SIG-M5 treated with dmso at 0.1 percent for 504 hours (cell line): Measurements from ENCODE around the gene BAHD1.
"Not testable (repeated sequence)": the region's sequence is repeated elsewhere in the genome, so short reads cannot be mapped to it uniquely, and the experiment has no call there.

Experiments
- DNase-seq: peaks from one replicate; lab custom pipeline; 2025; ENCODE audit not compliant: unreplicated experiment; lab: John Stamatoyannopoulos, UW

Gene BAHD1

GRCh38 chr15:40443255-40443654 lies 2.5 kb downstream of the BAHD1 start:
- no peak for DNase-seq

DNA sequence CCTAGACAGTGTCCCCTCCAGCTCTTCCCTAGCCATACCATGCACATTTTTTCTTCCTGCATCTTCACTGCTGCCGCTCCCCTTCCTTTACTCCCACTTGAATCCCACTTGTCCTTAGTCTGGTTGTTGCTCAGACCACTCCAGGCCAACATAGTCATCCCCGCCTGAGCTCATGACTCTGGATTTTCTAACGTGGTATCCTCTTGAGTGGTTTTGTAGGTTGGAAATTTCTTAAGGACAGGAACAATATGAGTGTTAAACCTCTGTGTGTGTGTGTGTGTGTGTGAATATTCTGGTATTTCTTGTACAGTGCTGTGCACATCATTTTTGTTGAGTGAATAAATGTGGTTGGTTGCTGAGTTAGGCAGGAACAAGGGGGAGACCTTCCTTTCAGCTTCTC lies 3.1 kb downstream of the BAHD1 start:
- DNase-seq = no peak

DNA sequence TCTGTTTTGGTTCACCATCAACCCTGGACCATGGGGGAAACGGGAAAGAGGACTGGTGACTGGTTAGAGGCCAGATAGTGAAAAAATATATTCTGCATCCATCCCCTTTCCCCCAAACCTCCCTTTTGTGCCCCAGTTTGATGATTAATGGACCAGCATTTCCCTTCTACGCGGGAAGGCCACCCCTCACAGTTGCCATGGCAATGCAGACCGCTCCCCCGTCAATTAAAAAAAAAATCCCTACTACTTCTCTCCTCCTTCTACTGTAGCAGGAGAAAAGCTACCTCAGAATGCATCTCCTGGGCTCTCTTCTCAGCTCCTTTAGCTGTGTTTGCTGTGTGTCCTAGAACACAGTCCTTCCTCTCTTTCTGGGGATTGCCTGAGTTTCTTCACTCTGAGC lies 4.0 kb downstream of the BAHD1 start:
- no peak for DNase-seq

DNA sequence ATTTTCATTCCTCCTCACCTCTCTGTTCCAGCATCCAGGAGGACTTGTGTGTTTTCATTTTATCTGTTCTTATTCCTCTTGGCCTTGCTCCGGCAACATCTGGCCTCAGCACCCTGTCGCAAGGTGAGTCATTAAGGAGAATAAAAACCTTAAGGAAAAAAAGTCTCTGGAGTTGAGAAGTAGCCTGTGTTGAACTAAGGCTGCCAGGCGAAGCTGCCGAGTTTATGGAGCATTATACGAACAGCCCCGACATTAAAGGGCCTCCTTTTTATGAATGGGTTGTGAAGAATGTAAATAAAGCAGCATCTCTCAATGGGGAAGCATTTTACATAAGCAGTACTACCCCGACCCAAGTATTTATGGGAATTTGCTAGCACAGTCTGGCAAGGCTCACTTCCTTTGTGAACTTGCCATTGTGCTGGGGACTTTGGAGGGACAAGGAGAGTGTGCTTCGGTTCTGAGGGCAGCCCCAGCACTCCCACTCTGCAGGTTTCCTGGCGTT lies 4.7 kb downstream of the BAHD1 start:
- no peak for DNase-seq

DNA sequence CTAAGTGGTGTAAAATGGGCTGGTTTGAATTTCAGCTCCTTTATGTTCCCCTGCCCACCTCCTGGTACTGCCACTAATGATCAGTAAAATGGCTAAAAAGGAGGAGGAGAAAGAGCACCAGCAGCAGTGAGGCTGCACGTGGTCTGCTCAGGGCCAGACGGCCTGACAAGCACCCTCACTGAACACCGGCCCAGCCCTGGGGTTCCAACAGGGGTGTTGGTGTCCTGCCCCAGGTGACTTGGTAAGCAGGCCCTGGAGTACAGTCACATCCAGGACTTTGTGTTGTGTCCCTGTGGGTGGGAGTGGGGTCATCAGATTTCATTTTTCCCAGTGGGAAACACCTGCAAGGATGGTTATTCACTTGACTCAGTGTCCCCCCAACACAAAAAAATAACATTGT lies 5.4 kb downstream of the BAHD1 start:
- no peak for DNase-seq

DNA sequence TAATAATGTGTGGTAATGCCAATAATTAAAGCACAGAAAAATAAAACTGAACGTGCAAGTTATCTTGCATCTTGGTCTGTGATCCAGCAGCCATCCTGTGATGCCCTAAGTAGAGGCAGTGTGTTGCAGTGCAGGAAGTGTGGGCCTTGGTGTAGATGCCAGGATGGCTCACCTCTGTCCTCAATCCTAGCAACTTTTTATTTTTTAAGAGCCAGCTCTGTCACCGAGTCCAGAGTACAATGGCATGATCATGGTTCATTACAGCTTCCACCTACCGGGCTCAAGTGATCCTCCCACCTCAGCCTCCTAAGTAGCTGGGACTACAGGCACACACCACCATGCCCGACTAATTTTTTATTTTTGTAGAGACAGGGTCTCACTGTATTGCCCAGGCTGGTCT lies 7.6 kb downstream of the BAHD1 start:
- no peak for DNase-seq

DNA sequence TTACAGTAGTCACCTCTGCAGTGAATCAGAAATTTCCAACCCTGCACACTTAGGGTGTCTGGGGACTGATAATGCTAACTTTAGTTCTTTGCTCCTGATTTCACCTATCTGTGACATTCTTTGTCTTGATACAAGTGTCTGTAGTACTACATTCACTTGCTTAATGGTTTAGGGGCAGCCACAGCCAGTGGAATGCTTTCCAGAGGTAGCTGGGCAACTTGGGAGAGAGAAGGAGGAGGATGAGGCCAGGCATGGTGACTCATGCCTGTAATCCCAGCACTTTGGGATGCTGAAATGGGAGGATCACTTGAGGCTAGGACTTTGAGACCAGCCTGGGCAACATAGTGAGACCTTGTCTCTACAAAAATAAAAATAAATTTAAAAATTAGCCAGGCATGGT lies 8.5 kb downstream of the BAHD1 start:
- no peak for DNase-seq

GRCh38 chr15:40450047-40450446 lies 9.3 kb downstream of the BAHD1 start:
- DNase-seq = no peak

GRCh38 chr15:40451527-40452158 lies 10.9 kb downstream of the BAHD1 start:
- DNase-seq = no peak

DNA sequence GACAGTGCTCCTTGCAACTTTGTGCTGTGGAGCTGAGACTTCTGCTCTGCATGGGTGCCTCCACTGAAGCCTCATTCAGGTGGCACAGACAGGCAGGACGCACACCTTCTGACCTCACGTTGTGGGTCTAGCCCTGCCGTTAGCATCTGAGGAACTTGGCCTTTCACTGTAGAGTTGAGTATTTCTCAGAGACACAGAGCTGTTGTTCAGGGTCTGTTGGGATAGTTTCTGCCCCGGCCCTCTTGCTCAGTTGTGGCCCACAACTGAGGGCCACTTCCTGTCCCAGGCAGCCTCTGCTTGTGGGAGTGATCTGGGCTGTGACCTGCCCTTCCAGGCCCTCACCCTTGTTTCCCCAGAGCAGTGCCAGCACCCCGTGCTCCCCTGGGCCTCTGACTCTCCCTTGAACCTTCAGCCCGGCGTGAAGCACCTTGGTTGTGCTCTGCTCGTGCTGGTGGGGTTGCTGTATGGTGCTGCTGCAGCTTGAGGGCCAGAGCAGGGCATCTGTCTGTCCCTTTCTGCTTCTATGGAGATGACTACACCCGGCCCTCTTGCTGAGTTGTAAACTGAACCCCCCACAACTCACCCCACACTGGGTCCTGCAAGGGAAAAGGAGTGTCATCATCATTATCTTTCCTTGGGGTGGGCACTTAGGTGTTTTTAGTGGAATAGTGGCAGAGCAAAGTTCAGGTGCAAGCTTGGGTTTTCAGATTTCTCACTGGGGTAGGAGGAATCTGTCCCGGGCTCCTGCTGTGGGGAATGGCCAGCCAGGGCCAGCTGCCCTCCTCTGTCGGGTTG lies 11.7 kb downstream of the BAHD1 start:
- DNase-seq = no peak

GRCh38 chr15:40453941-40454340 lies 13.2 kb downstream of the BAHD1 start:
- not testable (repeated sequence) for DNase-seq

GRCh38 chr15:40454904-40455391 lies 14.2 kb downstream of the BAHD1 start:
- peak; percentile 42 for DNase-seq

- DNase-seq = no peak
These were observed 15.6 kb downstream of the BAHD1 start for GRCh38 chr15:40456299-40456712.

- DNase-seq = no peak
These were observed 16.0 kb downstream of the BAHD1 start for GRCh38 chr15:40456738-40457137.

DNA sequence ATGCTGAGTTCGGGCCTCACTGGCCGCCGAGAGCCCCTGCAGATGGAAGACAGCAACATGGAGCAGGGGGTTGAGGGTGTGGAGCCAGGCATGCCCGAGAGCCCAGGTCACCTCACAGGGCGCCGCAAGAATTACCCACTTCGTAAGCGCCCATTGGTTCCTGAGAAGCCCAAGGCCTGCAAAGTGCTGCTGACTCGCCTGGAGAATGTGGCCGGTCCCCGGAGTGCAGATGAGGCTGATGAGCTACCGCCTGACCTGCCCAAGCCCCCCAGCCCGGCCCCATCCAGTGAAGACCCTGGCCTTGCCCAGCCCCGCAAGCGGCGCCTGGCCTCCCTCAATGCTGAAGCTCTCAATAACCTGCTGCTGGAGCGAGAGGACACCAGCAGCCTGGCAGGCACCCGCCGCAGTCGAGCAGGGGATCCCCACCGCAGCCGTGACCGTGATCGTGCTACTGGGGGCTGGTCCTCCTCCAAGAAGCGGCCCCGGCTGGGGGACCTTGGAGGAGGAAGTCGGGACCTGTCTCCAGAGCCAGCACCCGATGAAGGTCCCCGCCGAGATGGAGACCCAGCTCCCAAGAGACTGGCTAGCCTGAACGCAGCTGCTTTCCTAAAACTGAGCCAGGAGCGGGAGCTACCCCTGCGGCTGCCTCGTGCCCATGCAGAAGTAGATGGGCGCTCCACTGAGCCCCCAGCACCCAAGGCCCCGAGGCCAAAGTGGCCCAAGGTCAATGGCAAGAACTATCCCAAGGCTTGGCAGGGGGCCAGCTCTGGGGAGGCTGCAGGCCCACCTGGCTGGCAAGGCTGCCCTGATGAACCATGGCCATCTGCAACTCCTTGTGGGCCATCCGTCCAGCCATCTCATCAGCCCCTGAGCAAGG lies 18.0 kb downstream of the BAHD1 start:
- no peak for DNase-seq

DNA sequence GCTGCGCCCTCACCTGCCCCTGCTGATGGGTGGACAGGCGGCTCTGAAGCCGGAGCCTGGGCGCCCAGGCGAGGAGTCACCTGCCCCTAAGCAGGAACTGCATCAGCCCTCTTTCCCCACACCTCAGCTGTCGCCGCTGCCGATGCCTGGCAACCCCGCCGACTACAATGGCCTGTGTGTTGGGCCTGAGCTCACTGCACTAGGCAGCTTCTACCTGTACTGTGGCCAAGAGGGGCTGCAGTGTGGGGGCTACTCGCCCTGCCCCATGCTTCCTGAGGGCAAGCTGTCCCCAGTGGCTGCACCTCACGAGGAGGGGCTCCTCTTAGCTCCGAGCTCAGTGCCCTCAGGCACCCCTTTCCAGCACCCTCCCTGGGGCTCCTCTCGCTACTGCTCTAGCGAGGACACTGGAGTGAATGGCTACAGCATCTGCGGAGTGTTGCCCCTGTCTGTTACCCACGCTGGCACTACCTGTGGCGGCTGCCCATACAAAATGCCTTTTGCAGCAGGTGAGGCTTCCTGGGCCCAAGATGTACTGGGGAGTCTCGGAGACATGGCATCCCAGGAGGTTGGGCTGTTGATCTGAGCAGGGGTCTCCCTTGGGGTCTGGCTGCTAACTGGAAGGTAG lies 18.8 kb downstream of the BAHD1 start:
- DNase-seq = no peak

- DNase-seq = no peak
These were observed 19.7 kb downstream of the BAHD1 start for GRCh38 chr15:40460404-40460803.

DNA sequence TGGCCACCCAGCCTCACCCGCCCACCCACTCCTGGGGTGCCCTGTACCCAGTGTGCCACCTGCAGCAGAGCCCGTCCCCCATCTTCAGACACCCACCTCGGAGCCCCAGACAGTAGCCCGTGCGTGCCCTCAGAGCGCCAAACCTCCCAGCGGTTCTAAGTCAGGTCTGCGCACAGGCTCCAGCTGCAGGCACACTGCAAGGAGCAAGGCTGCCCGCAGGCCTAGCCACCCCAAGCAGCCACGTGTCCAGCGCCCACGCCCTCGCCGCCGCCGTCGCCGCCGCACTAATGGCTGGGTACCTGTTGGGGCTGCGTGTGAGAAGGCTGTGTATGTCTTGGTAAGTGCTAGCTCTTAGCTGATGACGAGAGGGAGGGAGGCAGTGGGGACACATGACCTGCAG lies 21.2 kb downstream of the BAHD1 start:
- DNase-seq = no peak

DNA sequence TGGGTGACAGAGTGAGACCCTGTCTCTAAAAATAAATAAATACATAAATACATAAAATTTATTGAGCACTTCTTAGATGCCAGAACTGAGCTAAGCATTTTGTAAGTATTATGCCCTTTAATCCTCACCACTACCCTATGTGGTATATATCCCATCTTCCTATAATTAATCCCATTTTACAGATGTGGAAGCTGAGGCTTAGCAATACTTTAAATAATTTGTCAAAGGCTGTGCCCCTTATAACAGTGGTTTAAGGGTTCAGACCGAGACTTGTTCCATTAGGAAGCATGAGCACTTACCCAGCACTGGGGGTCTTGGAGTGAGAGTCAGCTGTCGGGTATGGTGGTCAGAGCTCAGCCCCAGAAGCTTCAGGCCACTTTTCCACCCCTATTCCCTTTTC lies 22.5 kb downstream of the BAHD1 start:
- DNase-seq = no peak

- DNase-seq = no peak
These were observed 23.3 kb downstream of the BAHD1 start for GRCh38 chr15:40463886-40464545.
